D721Med (cell line): Measurements from ENCODE around the gene EEPD1.
A peak's percentile ranks its signal among the peaks of the same experiment; 100 is the strongest.

Experiments used
- DNase-seq: peaks from one replicate; pipeline ENCODE4 v3.0.0; 2011; ENCODE audit warnings: low spot score; ENCODE audit not compliant: insufficient read length
- FAIRE-seq: peaks from 2 replicates; lab custom pipeline; 2011; peaks lifted over from hg19 to GRCh38; lab: Jason Lieb, UNC
- CTCF ChIP-seq: IDR thresholded peaks from 2 replicates; pipeline ENCODE4 v1.5.1; 2012; ENCODE audit warnings: mild to moderate bottlenecking, control low read depth; ENCODE audit not compliant: insufficient read depth; ENCODE audit errors: missing control alignments

Gene EEPD1

GRCh38 chr7:36287371-36288241, 134.6 kb downstream of the EEPD1 start:
- no peak for DNase-seq
- TF ChIP-seq CTCF = no peak
- FAIRE-seq = no peak

GRCh38 chr7:36288501-36288900, 135.4 kb downstream of the EEPD1 start:
- DNase-seq (no peak), FAIRE-seq (no peak)
- no peak for TF ChIP-seq CTCF

- TF ChIP-seq CTCF = no peak
- FAIRE-seq (no peak), DNase-seq (no peak)
Measured at GRCh38 chr7:36289833-36290661, 137.0 kb downstream of the EEPD1 start.

- no peak for FAIRE-seq
- peak; percentile 58 for DNase-seq
- TF ChIP-seq CTCF = peak; percentile 99
Measured at GRCh38 chr7:36291387-36292316, 138.6 kb downstream of the EEPD1 start.

- TF ChIP-seq CTCF = no peak
- FAIRE-seq (no peak), DNase-seq (no peak)
Measured at GRCh38 chr7:36295090-36295489, 142.0 kb downstream of the EEPD1 start.

GRCh38 chr7:36296284-36296683, 143.2 kb downstream of the EEPD1 start:
- no peak for FAIRE-seq
- no peak for TF ChIP-seq CTCF
- DNase-seq = no peak
